ENCODE data around the gene SCIMP. TPM values are rescaled to one million over a fixed set of nuclear protein-coding genes. Genes with fewer than 3 reads are reported as not detected.
"Not testable (repeated sequence)": the region's sequence is repeated elsewhere in the genome, so short reads cannot be mapped to it uniquely, and the experiment has no call there.

Gene SCIMP
- total RNA-seq, 2 experiments from 2014 or later = 0.33 TPM; not detected in 1

GRCh38 chr17:5198472-5198871 lies 36.2 kb downstream of the SCIMP start:
- peaks cover 6% of the 10 kb centered on the region for H3K4me1 Mint-ChIP-seq
- DNase-seq (no peak), ATAC-seq (ENCODE audit: low read depth) (peak; percentile 37)
- no peaks in the 10 kb centered on the region for H3K27me3 Mint-ChIP-seq
- no peak overlapping the region for H3K4me3 Mint-ChIP-seq
- POLR2A ChIA-PET = interaction anchor here (0.6 kb wide), 1 partner anchor 241 kb away, joined by 4 read pairs; the partner anchor contains the start of gene C1QBP
- H3K36me3 Mint-ChIP-seq = no peaks in the 10 kb centered on the region
- H3K9me3 Mint-ChIP-seq = no peaks in the 10 kb centered on the region
- peak overlapping the region; percentile 6 for H3K27ac Mint-ChIP-seq

GRCh38 chr17:5194346-5194745 lies 40.3 kb downstream of the SCIMP start:
- Mint-ChIP-seq H3K9me3 (peaks cover 4% of the 10 kb centered on the region), H3K27ac (no peak overlapping the region), H3K4me3 (no peak overlapping the region), H3K27me3 (no peaks in the 10 kb centered on the region), H3K36me3 (peaks cover 19% of the 10 kb centered on the region), H3K4me1 (peaks cover 26% of the 10 kb centered on the region)
- POLR2A ChIA-PET = interaction anchor here (0.7 kb wide), 1 partner anchor 343 kb away, joined by 3 read pairs; no protein-coding TSS in a partner anchor
- ATAC-seq (ENCODE audit: low read depth) = no peak
- DNase-seq = no peak

- POLR2A ChIA-PET = interaction anchor here (0.5 to 1.3 kb wide), 9 partner anchors 9 to 277 kb away, joined by 3 to 8 read pairs (median 3); partner anchors contain the start of genes C1QBP, DHX33 and RPAIN
- peak within 1 kb of the TSS; percentile 95 for H3K4me3 Mint-ChIP-seq
- H3K27me3 Mint-ChIP-seq = no peaks in the 10 kb centered on the region
- ATAC-seq (ENCODE audit: low read depth) = peak; percentile 99
- peaks cover 36% of the 10 kb centered on the region for H3K36me3 Mint-ChIP-seq
- H3K27ac Mint-ChIP-seq = peak within 1 kb of the TSS; percentile 95
- DNase-seq = peak; percentile 98
- H3K4me1 Mint-ChIP-seq = peaks cover 19% of the 10 kb centered on the region
- H3K9me3 Mint-ChIP-seq = peaks cover 10% of the 10 kb centered on the region
These were observed 42.9 kb downstream of the SCIMP start, which contains the start of gene ZNF594 for GRCh38 chr17:5191541-5192417. TSS of gene ZNF594 (minus strand) at chr17:5191868. CDS start at chr17:5184256, 7,612 bp downstream.

DNA sequence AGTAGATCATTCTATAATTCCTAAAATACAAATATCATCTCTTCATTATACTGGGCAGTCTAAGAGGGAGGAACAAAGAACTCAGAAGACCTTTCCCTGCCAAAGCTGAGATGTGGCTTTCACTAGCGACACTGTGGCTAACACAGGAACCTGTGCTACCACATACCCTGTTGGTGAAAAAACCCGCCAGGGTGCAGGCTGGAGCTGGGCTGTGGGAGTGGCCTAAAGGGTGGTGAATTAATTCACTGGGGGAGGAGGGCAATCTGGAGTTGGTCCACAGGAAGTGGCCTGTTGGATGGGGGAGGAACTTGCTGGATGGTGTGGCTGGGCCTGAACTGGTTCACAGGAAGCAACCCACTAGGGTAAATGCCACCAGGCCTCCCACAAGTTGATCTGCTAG lies 50.4 kb downstream of the SCIMP start:
- no peaks in the 10 kb centered on the region for H3K27me3 Mint-ChIP-seq
- no peak overlapping the region for H3K4me3 Mint-ChIP-seq
- peaks cover 41% of the 10 kb centered on the region for H3K9me3 Mint-ChIP-seq
- ATAC-seq (ENCODE audit: low read depth) (no peak), DNase-seq (no peak)
- peaks cover 67% of the 10 kb centered on the region for H3K36me3 Mint-ChIP-seq
- no peaks in the 10 kb centered on the region for H3K4me1 Mint-ChIP-seq
- no peak overlapping the region for H3K27ac Mint-ChIP-seq
- POLR2A ChIA-PET = no interaction called here

- DNase-seq (no peak), ATAC-seq (ENCODE audit: low read depth) (no peak)
- peaks cover 41% of the 10 kb centered on the region for H3K9me3 Mint-ChIP-seq
- H3K4me1 Mint-ChIP-seq = no peaks in the 10 kb centered on the region
- H3K27ac Mint-ChIP-seq = no peak overlapping the region
- H3K27me3 Mint-ChIP-seq = no peaks in the 10 kb centered on the region
- H3K36me3 Mint-ChIP-seq = peaks cover 69% of the 10 kb centered on the region
- POLR2A ChIA-PET = interaction anchor here (0.6 to 2.9 kb wide), 2 partner anchors 8 to 43 kb away, joined by 3 to 8 read pairs; partner anchors contain the start of gene ZNF594
- H3K4me3 Mint-ChIP-seq = no peak overlapping the region
These were observed 51.3 kb downstream of the SCIMP start for GRCh38 chr17:5183410-5183793.

DNA sequence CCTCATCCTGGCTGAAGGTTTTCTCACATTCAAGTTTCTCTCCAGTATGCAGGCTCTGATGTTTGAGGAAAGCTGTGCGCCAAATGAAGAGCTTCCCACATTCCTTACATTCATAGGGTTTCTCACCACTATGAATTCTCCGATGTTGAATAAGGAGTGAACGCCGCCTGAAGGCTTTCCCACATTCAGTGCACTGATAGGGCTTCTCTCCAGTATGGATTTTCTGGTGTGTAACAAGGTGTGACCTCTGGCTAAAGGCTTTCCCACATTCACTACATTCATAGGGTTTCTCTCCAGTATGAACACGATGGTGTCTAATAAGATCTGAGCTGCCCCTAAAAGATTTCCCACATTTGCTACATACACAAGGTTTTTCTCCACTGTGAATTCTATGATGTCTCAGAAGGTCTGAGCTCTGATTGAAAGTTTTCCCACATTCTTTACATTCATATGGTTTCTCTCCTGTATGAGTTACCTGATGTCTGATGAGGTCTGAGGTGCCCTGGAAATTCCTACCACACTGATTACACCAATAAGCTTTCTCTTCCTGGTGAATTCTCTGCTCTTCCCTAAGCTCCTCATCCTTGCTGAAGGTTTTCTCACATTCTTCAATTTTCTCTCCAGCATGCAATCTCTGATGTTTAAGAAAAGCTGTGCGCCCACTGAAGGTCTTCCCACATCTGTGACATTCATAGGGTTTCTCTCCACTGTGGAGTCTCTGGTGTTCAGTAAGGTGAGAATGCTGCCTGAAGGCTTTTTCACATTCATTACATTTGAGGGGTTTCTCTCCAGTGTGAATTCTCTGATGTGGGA lies 51.9 kb downstream of the SCIMP start:
- DNase-seq = no peak
- peak overlapping the region; percentile 21 for H3K27ac Mint-ChIP-seq
- H3K36me3 Mint-ChIP-seq = peaks cover 63% of the 10 kb centered on the region
- POLR2A ChIA-PET = interaction anchor here (0.6 to 2.9 kb wide), 2 partner anchors 9 to 43 kb away, joined by 3 to 8 read pairs; partner anchors contain the start of gene ZNF594
- H3K9me3 Mint-ChIP-seq = peaks cover 40% of the 10 kb centered on the region
- H3K4me1 Mint-ChIP-seq = no peaks in the 10 kb centered on the region
- ATAC-seq (ENCODE audit: low read depth) = no peak
- no peak overlapping the region for H3K4me3 Mint-ChIP-seq
- H3K27me3 Mint-ChIP-seq = no peaks in the 10 kb centered on the region

- DNase-seq (no peak), ATAC-seq (ENCODE audit: low read depth) (no peak)
- Mint-ChIP-seq H3K36me3 (peaks cover 59% of the 10 kb centered on the region), H3K27ac (no peak overlapping the region), H3K27me3 (no peaks in the 10 kb centered on the region), H3K9me3 (peaks cover 34% of the 10 kb centered on the region), H3K4me1 (no peaks in the 10 kb centered on the region), H3K4me3 (no peak overlapping the region)
- POLR2A ChIA-PET = interaction anchor here (2.9 kb wide), 1 partner anchor 10 kb away, joined by 8 read pairs; the partner anchor contains the start of gene ZNF594
These were observed 53.0 kb downstream of the SCIMP start for GRCh38 chr17:5181509-5182305.

DNA sequence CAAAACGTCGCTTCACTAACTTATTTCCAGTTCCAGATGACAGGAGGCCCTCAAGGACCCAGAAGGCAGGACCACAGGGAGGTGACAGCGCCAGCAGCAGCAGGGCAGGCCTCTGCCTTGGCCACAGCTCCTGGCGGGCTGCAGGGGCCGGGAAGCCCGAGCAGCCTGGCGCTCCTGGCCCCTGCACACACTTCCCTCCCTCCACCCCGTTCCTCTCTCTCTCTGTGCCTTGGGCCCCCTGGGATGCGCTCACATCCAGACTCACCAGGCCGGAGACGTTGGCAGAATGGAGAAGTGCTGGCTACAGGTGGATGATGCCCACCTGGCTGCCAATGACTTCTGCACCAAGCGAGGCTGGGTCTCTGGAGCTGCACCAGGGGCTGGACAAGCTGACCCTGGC lies 55.7 kb downstream of the SCIMP start:
- Mint-ChIP-seq H3K27me3 (no peaks in the 10 kb centered on the region), H3K4me1 (no peaks in the 10 kb centered on the region), H3K9me3 (peaks cover 23% of the 10 kb centered on the region), H3K36me3 (peaks cover 53% of the 10 kb centered on the region), H3K4me3 (no peak overlapping the region), H3K27ac (no peak overlapping the region)
- ATAC-seq (ENCODE audit: low read depth) (no peak), DNase-seq (no peak)
- POLR2A ChIA-PET = no interaction called here

GRCh38 chr17:5175027-5175426 lies 59.6 kb downstream of the SCIMP start:
- DNase-seq; POLR2A ChIA-PET; H3K4me3 Mint-ChIP-seq; ATAC-seq (ENCODE audit: low read depth); H3K4me1 Mint-ChIP-seq; H3K27me3 Mint-ChIP-seq; H3K27ac Mint-ChIP-seq: not testable (repeated sequence)
- peaks cover 35% of the 10 kb centered on the region for H3K36me3 Mint-ChIP-seq
- H3K9me3 Mint-ChIP-seq = peaks cover 12% of the 10 kb centered on the region

DNA sequence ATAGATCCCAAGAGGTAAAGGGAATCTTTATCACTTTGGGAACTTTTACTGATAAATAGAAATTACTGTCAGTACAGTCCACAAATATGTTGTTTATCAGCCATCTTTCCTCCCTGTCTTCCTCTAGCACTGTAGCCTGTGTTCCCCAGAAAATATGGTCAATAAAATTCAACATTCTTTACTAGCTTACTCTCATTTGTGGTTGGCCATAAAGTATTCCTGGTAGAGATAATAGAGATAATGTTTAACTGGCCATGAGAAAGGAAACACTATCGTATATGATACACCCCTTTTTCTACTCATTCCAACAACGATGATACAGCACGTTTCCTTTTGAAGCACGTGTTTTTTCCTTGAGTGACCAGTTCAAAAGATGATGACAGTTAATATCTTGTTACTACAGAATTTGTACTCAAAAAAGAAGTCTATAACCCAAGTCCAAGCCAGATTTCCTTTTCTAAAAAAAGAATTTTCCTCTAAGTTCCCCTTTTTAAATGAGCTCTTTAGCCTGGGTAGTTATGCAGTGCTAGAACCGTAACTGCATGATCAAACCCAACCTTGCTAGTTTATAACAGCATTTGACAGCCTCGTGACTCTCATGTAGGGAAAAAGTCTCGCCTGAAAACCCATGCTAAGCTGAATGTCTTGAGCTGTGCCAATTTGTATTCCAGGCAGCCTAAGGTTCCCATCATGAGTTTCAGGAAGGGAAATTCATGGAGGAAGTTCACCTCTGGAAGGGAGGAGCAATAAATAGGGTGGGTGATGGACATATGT lies 68.7 kb downstream of the SCIMP start:
- H3K27me3 Mint-ChIP-seq = peaks cover 16% of the 10 kb centered on the region
- POLR2A ChIA-PET; H3K9me3 Mint-ChIP-seq; DNase-seq; H3K36me3 Mint-ChIP-seq; H3K27ac Mint-ChIP-seq; H3K4me1 Mint-ChIP-seq; H3K4me3 Mint-ChIP-seq; ATAC-seq (ENCODE audit: low read depth): not testable (repeated sequence)

DNA sequence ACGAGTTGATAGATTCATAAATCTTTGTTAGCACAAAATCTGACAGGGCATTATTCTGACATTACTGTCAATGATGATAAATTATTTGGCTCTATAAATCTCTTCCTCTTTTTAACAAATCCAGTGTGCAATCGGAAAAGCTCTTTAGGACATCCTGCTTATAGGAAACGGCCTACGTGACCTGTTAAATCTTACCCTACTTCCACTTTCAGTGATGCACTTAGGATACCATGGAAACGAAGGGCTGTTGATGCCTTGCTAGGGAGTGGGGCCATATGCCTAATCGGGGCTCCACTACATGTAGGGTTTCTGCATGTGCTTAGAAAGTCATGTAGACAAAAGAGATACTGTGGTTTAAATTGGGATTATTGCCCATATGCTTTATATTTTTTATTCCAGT lies 70.2 kb downstream of the SCIMP start:
- H3K36me3 Mint-ChIP-seq = no peaks in the 10 kb centered on the region
- DNase-seq = no peak
- H3K4me3 Mint-ChIP-seq = no peak overlapping the region
- H3K4me1 Mint-ChIP-seq = no peaks in the 10 kb centered on the region
- no peak for ATAC-seq (ENCODE audit: low read depth)
- H3K27ac Mint-ChIP-seq = no peak overlapping the region
- peaks cover 20% of the 10 kb centered on the region for H3K27me3 Mint-ChIP-seq
- H3K9me3 Mint-ChIP-seq = peaks cover 6% of the 10 kb centered on the region
- POLR2A ChIA-PET = no interaction called here

GRCh38 chr17:5161793-5162192 lies 72.9 kb downstream of the SCIMP start:
- POLR2A ChIA-PET; ATAC-seq (ENCODE audit: low read depth): not testable (repeated sequence)

More at GRCh38 chr17:5161793-5162192, 72.9 kb downstream of the SCIMP start:
- not testable (repeated sequence) for H3K27ac Mint-ChIP-seq, H3K9me3 Mint-ChIP-seq, H3K36me3 Mint-ChIP-seq, H3K4me3 Mint-ChIP-seq, H3K4me1 Mint-ChIP-seq, DNase-seq
- H3K27me3 Mint-ChIP-seq = peaks cover 40% of the 10 kb centered on the region
